ENCODE data around the gene EDA2R.

The EDA2R gene

GRCh38 chrX:66632981-66633380 is 5.9 kb downstream of the EDA2R start:
- TF ChIP-seq ZFX (IDR thresholded peaks at IDR 0.05; ENCODE audit: borderline replicate concordance), result no peak
- TF ChIP-seq, protein P1, sequence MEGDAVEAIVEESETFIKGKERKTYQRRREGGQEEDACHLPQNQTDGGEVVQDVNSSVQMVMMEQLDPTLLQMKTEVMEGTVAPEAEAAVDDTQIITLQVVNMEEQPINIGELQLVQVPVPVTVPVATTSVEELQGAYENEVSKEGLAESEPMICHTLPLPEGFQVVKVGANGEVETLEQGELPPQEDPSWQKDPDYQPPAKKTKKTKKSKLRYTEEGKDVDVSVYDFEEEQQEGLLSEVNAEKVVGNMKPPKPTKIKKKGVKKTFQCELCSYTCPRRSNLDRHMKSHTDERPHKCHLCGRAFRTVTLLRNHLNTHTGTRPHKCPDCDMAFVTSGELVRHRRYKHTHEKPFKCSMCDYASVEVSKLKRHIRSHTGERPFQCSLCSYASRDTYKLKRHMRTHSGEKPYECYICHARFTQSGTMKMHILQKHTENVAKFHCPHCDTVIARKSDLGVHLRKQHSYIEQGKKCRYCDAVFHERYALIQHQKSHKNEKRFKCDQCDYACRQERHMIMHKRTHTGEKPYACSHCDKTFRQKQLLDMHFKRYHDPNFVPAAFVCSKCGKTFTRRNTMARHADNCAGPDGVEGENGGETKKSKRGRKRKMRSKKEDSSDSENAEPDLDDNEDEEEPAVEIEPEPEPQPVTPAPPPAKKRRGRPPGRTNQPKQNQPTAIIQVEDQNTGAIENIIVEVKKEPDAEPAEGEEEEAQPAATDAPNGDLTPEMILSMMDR (IDR thresholded peaks at IDR 0.05), result no peak
- no peak overlapping the region for H3K27ac ChIP-seq

GRCh38 chrX:66632473-66632872 is 6.4 kb downstream of the EDA2R start:
- TF ChIP-seq, protein P1 (IDR thresholded peaks at IDR 0.05), result no peak
- no peak for TF ChIP-seq ZFX (IDR thresholded peaks at IDR 0.05; ENCODE audit: borderline replicate concordance)
- no peak overlapping the region for H3K27ac ChIP-seq

GRCh38 chrX:66625525-66625924 is 13.4 kb downstream of the EDA2R start:
- H3K27ac ChIP-seq, result no peak overlapping the region
- no peak for TF ChIP-seq ZFX (IDR thresholded peaks at IDR 0.05; ENCODE audit: borderline replicate concordance)
- TF ChIP-seq, protein P1 (IDR thresholded peaks at IDR 0.05), result no peak

- H3K27ac ChIP-seq, result no peak overlapping the region
- TF ChIP-seq, protein P1 (IDR thresholded peaks at IDR 0.05), result no peak
- no peak for TF ChIP-seq ZFX (IDR thresholded peaks at IDR 0.05; ENCODE audit: borderline replicate concordance)
These were observed 16.7 kb downstream of the EDA2R start for GRCh38 chrX:66622209-66622608.

GRCh38 chrX:66616944-66617343 is 21.9 kb downstream of the EDA2R start:
- no peak for TF ChIP-seq ZFX (IDR thresholded peaks at IDR 0.05; ENCODE audit: borderline replicate concordance)
- TF ChIP-seq, protein P1 (IDR thresholded peaks at IDR 0.05), result no peak
- H3K27ac ChIP-seq, result no peak overlapping the region

GRCh38 chrX:66602381-66602938 is 36.4 kb downstream of the EDA2R start:
- H3K27ac ChIP-seq, result no peak overlapping the region
- TF ChIP-seq, protein P1 (IDR thresholded peaks at IDR 0.05), result no peak
- TF ChIP-seq ZFX (IDR thresholded peaks at IDR 0.05; ENCODE audit: borderline replicate concordance), result no peak

DNA sequence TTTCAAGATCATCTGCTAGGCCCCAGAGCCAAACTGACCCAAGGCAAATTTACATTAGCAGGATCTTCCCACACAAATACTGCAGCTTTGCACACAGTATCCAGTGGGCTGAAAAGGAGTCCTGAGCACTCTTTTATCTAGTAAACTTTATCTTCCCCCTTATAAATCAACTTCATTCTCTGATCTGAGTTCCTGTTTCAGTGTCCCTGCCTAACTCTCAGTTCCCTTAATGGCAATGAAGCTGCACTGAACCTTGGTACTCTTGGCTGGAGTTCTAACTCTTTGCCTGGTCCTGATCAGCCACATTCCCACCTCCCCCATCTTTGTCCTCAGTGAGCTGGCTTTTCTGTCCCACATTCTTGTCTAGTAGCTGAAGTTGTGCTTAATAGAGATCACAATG is 37.4 kb downstream of the EDA2R start:
- no peak overlapping the region for H3K27ac ChIP-seq
- TF ChIP-seq, protein P1 (IDR thresholded peaks at IDR 0.05), result no peak
- no peak for TF ChIP-seq ZFX (IDR thresholded peaks at IDR 0.05; ENCODE audit: borderline replicate concordance)
